Central memory CD4-positive, alpha-beta T cell (primary cell): ENCODE results near the gene SPPL2C.

Experiments
- DNase-seq: peaks from one replicate; pipeline ENCODE4 v3.0.0; 2022
- total RNA-seq, 3 experiments: gene quantifications; one replicate each; lab custom pipeline; 2026; lab: John Stamatoyannopoulos, UW

The SPPL2C gene, protein sequence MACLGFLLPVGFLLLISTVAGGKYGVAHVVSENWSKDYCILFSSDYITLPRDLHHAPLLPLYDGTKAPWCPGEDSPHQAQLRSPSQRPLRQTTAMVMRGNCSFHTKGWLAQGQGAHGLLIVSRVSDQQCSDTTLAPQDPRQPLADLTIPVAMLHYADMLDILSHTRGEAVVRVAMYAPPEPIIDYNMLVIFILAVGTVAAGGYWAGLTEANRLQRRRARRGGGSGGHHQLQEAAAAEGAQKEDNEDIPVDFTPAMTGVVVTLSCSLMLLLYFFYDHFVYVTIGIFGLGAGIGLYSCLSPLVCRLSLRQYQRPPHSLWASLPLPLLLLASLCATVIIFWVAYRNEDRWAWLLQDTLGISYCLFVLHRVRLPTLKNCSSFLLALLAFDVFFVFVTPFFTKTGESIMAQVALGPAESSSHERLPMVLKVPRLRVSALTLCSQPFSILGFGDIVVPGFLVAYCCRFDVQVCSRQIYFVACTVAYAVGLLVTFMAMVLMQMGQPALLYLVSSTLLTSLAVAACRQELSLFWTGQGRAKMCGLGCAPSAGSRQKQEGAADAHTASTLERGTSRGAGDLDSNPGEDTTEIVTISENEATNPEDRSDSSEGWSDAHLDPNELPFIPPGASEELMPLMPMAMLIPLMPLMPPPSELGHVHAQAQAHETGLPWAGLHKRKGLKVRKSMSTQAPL
- total RNA-seq: 0 reads per million in 3 experiments

DNA sequence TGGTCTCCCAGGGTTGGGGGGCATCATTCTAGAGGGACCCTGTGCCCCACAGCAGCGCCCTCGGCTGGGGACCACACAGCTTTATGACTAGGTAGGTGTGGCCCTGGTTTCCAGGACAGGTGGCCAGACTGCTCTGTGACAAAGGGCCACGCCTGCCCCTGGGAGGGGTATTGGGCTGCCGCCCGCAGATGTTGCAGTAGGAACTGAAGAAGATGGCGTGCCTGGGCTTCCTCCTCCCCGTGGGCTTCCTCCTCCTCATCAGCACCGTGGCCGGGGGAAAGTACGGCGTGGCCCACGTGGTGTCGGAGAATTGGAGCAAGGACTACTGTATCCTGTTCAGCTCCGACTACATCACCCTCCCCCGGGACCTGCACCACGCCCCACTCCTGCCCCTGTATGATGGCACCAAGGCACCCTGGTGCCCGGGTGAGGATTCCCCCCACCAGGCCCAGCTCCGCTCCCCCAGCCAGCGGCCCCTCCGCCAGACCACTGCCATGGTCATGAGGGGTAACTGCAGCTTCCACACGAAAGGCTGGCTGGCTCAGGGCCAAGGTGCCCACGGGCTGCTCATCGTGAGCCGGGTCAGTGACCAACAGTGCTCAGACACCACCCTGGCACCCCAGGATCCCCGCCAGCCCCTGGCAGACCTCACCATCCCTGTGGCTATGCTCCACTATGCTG lies at the start of gene SPPL2C:
TSS of gene SPPL2C (plus strand) at position 187 of the 681 bp plus-strand sequence. CDS start at position 213, 26 bp downstream.
- no peak for DNase-seq

DNA sequence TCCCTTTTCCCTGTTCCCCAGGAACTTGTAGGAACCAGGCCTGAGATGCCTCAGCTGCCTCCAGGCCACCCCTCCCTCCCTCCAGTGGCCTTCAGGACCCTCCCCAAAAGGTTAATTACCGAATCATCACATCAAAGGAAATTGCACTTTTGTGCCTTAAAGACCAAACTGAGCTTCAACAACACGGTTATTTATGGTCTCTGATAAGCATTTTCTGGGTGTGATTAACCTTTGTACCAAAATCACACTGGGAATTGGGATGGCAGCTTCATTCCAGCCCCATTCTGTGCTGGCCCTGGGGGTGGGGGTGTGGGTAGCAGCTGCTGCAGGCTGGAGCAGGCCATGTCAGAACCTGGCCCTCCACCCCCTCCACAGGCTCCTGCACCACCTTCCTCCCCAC lies 43.9 kb upstream of the SPPL2C start:
- no peak for DNase-seq

DNA sequence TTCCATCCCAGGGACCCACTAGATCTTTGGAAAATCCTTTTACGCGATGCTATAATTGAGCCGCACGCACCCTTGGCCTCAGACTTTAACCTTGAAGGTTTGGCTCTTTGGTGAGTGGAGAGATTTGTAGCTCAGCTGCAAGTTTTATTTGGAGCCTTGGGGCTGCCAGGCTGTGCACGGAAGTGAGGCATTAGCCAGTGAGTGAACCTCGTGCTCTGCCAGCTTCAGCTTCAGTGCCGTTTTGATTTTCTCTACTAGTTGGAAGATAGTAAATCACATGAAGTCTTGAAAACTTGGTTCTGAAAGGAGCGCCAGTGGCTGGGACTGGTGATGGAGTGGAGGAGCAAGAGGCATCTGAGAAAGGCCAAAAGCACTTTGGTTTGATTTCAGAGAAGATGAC lies 43.3 kb upstream of the SPPL2C start:
- DNase-seq: no peak

DNA sequence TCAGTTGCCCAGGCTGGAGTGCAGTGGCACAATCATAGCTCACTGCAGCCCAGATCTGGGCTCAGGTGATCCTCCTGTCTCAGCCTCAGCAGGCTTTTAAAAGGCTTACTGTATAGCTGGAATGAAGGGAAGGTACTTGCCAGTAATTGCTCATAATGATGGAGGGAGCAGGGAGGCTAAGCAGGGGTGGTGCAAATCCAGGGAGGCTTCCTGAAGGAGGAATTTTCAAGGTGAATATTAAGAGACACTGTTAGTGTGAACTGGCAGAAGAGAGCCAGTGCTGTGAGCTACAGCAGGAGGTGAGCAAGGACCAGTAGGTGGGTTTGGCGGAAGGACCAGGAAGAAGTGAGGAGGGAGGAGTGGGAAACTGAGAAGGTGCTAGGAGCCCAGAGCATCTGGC lies 35.8 kb upstream of the SPPL2C start:
- DNase-seq: no peak

DNA sequence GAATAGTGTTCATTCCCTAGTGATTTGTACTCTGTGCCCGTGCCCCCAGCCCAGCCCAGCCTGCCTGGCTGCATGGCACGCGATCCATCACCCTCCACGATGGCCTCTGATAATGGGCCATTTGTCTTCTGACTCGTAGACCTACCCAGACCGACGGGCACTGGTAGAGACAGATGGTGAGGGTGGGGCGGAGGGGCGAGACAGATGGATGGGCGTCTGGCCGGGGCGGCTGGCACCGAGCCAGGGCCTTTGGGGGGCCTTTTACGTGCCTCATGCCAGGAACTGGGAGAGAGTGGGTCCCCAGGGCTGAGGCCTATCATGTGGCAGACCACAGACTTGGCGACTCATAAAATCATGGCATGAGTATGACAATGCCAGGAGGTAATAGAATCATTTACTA lies 35.2 kb upstream of the SPPL2C start:
- no peak for DNase-seq

DNA sequence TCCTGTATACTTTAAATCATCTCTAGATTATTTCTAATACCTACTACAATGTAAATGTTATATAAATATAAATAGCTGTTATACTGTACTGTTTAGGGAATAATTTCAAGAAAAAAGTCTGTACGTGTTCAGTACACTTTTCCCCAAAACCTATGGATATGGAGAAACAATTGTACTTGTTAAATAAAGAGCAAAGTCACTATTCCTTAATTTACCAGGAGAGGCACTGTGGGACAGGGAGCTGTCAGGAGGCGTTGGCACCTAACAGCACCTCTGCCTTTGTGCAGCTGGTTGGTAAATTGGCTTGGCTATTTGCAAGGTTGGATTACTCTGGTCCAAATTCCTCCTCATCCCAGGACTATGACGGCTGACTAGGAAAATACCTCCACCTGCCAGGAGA lies 32.6 kb upstream of the SPPL2C start:
- no peak for DNase-seq

DNA sequence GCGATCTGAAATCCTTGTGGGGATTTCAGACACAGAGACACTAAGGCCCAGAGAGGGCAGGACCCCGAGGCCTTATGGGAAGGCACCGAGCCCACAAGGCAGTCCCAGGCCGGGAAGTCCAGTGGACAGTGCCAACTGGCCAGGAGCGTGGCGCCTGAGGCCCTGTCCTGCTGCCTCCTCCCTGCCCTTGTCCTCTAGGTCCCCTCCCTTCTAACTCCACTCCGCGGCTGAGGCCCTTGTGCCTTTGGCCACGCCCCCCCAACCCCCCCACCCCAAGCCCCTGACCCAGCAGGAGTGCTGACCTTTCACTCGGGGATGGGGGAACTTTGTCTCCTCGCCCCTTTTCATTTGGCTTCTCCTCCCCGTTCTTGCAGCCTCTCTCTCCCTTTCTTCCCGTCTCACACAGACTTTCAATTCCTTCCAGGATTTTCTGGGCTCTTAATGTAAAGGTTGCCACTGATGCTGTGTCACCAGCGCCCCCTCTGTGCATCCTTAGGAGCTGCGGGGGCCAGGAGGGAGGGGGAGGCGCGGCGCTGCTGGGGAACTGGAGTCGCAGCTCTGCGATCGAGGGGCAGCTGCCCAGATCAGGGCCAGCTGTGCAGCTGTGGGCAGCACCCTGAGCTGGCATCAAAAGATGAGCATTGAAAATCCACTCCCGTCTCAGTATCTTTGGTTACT lies 31.5 kb upstream of the SPPL2C start:
- DNase-seq: no peak

DNA sequence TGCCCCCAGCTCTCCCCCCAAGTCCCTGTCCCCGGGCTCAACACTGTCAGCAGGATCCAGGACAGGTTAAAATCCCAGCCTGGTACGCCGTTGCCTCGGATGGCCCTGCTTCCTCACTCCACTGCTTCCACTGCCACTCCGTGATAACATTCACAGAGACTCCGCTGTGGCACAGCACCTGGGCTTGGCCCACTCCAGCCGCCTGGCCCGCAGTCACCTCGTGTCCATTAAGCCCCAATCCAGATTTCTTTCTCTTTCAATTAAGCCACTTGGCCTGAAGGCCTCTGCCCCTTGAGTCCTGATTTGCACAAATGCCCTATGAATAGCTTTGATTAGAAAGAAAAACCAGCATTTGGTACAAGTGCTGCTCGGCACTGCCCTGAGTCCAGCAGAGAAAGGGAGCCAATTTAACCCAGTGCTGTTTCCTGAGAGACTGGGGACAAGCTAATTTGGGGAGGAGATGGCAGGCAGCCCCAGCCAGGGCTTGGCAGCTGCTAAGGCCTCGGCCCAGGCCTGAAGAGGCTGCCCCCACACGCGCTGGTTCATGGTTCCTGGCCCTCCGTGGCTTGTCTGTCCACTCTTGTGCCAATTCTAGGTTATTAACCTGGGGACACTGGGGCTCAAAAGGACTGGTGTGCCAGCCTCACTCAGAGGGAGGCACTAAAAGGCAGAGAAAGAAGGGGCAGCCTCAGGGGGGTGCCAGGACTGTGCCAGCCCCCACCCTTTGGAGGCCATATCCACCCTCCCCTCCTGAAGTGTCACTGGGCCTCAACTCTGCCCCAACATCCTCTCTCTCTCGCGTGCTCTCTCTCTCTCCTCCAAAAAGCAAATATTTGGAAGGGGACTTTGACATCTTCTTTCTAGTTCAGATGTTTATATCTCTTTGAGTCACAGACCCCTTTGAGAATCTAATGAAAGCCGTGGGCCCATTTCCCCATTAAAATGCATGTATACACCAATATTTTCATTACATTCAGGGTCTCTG lies 29.8 kb upstream of the SPPL2C start:
- no peak for DNase-seq

DNA sequence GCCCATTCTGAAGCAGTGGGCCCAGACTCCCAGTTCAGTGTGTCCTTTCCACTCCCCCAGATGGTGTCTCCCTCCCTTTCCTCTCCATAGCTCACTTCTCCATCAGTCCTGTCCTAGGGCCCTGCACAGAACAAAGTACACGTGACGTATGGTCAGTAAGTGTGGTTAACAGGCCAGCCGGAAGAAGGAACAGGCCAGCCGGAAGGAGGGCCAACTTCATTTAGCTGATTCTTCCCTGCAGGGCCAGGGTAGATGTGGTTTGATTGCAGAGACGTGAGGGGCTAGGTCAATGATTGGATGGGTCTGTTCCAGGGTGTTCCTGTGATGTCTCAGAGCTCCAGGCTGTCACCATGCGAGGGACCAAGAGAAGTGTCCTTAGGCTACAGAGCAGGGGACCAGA lies 28.9 kb upstream of the SPPL2C start:
- no peak for DNase-seq

DNA sequence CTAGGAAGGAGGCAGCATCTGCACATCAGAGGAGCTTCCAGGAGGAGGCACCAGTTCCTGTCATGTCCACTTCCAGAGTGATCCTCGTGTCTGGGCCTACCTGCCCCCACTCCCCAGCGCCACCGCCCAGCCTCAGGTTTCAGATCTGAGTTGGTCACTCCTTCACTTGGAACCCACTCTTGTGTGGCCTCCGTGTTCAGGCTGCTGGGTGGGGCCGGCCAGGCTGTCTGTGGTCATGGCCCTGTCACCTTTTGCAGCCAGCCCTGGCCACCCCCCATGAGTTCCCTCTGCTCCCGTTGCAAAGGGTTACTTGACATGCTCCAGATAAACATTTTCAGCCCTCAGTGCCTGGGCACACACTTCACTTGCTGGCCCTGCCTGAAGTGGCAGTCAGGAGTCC lies 26.6 kb upstream of the SPPL2C start:
- DNase-seq: no peak

DNA sequence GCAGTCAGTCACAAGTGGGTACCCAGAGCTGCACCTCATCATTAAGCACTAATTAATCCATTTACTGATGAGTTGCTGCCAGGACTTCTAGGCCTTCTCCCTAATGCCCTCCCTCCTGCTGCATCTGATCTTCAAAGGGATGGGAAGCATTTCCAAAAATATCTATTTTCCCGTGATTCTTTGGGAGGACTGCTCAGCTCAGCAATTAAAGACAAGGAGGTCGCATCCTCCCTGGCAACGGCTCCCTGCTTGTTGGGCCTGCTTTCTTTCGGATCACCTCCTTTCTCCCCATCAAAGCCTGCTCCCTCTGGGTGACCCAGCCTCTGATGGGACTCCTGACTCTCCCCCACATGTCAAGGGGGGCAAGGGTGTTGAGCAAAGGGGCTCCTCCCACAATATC lies 26.0 kb upstream of the SPPL2C start:
- DNase-seq: no peak

DNA sequence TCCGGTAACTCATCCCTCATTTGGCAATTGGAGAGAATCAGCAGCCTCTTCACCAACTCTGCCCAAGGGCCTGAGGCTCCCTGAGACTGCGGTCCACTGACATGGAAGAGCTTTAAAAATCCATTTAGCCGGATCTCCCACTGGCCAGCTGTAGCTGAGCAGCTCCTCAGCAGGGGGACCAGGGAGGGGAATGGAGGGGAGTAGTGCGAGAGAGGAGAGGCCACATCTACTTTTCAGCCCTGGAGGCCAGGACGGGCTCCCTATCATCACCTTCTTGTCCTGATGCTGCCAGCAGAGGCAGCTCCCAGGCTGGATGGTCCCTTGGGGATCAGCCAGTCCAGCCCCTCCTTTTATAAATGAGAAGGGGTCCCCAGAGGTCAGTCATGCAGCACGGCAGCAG lies 25.0 kb upstream of the SPPL2C start:
- no peak for DNase-seq

DNA sequence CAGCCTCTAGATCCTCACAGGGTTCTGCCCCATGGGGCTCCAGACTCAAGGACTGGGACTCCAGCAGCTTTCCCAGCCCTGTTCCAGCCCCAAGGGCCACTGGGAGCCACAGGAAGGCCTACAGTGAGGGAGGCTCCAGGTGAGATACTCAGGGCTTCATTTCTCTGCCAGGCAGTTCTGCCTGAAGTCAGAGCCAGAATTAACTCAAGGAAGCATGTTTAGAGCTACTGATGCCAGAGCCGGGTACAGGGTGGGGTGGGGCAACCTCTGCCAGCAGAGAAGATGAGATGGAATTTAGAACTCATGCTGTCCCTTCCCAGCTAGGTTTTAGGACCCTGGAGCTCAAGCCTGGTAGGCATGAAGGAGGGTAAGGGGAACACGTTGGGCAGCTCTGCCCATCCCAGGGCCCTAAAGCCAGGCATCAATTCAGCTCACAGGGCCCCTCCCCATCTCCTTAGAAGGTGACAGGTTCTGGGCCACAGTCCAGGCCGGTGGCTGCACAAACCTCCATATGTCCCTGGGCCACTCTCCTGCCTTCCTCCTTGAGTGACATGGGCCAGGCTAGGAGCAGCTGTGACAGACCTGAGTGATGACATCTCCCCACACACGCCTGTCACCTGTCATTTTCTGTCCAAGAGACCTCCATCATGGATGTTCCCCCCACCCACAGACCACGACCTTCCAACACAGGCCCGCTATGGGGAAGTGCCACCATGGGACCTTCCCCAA lies 24.5 kb upstream of the SPPL2C start:
- DNase-seq: no peak

DNA sequence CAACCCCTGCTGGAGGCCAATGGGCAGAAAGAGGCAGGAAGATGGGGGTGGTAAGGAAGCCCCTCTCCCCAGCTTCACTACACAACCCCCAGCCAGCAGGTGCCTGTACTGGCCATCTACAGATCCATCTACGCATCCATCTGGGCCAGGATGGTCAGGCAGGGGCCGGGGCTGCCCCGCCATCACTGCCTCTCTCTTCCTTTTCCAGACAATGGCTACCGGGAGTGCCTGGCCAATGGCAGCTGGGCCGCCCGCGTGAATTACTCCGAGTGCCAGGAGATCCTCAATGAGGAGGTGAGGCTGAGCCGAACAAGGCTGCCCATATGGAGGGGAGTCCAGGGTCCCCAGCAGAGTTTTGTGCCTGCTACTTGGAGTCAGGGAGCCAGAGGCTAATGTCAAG lies 23.5 kb upstream of the SPPL2C start:
- DNase-seq: no peak

DNA sequence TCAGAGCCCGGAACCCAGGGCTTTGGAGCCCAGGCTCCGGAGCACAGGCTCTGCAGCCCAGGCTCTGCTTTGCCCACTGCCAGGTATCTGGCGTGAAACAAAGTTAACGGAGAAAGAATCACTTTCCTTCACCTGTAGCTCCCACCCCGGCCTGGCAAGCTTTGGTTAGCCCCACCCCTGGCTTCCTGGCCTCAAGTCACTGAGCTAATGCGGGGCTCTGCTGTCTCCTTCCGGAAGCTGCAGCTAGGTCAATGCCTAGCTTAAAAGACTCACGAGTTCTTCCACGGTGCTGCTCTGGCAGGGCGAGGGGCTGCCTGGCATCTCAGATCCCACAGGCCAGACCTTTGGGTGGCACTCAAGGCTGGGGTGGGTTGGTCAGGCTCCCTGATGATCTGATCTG lies 21.1 kb upstream of the SPPL2C start:
- peak; percentile 9 for DNase-seq

DNA sequence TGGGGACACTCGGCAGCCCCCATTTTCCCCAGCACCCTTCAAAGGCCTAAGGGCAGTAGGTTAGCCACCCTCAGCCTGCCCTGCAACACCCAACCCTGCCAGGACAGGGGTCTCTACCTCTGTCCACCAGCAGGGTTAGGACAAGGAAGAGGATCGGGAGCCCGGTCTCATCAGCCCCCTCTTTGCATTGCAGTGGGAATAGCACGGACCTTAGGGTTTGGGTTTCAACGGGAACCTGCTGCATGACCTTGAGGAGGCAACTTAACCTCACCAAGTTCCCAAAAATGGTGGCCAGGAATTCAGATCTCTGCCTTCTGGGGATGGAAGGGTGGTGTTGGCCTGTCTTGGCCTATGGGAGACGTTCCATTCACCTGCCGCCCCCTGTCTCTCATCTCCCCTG lies 20.2 kb upstream of the SPPL2C start:
- no peak for DNase-seq

DNA sequence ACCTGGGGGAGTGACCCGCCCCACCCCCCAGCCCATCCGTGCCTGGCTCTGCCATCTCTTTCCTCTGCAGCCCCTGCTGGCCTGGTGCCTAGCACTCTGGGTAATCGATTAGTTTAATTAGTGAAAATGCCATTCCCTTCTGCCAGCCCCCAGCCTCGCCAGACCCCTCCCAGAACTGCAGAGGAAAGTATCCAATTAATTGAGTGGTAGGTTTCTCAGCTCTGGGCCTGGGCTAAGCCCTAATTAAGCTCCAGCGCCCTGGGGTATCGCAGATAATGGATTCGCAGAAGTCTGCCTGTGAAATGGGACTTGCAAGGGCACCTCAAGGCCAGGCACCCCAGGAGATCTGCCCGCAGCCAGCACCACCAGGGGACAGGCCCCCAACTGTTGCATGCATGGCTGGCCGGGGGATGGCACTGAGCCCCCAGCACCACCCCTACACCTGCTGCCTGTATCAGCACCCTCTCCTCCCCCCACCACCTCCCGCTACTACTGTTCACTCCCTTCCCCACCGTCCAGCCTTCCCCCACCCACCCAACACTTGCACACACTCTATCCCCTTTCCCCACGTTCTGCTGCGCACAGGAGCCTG lies 19.7 kb upstream of the SPPL2C start:
- no peak for DNase-seq

DNA sequence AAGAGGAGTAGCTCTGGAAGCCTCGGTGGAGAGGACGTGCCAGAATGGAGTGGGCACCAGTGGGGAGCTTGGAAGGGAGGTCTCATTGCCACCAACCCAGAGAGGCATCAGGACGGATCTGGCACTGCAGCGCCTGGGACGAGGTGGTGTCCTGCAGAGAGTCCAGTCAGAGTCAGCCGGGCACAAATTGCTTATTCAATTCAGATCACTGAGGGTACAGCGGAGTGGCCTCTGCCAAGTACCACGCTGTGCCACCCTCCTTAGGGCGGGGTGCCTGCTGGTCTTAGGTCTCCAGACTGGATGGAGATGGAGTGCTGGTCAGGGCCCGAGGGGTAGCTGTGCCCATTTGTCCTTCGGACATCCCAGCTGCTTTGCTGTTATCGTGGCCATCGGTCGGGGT lies 18.9 kb upstream of the SPPL2C start:
- DNase-seq: no peak

DNA sequence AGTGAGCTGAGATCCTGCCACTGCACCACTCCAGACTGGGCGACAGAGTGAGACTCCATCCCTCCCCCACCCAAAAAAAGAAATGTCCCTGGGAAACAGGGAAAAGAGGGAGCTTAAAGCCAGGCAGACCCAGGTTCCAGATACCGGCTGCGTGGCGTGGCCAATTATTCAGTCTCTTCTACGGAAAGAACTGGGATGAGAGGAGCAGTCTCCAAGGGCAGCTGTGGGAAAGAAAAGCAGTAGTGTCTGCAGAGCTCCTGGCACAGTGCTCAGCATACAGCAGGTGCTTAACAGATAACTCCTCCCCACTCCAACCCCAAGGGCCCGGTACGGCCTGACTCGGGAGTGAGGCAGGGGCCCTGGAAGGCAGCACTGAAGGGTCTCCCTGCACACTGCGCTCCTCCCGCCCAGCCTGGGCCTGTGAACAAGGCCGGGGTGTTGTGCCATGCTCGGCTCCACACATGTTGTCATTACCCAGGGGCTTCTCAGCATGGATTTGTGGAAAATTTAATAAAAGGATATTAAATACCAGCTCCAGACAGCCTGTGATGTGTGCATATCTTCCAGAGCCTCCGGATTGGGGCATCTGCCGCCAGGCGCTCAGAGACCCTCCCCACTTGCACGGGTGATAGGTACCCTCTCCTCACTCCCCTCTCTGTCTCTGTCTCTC lies 17.6 kb upstream of the SPPL2C start:
- no peak for DNase-seq

DNA sequence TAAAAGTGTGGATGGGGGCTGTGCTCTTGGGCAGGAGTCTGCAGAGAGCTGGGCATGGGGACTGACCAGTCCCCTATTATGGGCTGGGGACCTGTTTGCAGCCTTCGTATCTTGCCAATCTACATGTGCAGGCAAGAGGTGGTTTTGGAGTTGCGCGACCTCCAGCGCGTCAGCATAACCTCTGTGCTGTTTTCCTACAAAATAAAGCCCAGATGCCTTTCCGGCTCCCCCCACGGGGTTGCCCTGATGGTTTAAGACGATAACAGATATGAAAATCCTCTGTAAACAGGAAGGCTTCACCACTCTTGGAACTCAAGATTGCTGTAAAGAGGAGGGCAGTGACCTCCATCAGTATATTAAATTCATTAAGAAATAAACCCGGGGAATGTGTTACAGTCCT lies 16.5 kb upstream of the SPPL2C start:
- DNase-seq: no peak
